NCI-H460 (cell line): Measurements from ENCODE around the gene GMCL2. TPM values are rescaled to one million over a fixed set of nuclear protein-coding genes. Genes with fewer than 3 reads are reported as not detected.
A peak's percentile ranks its signal among the peaks of the same experiment; 100 is the strongest.
"Not testable (repeated sequence)": the region's sequence is repeated elsewhere in the genome, so short reads cannot be mapped to it uniquely, and the experiment has no call there.

Experiments
- DNase-seq: peaks from one replicate; pipeline ENCODE4 v3.0.0-alpha.2; 2016; ENCODE audit warnings: low read depth; ENCODE audit errors: extremely low read depth
- polyA plus RNA-seq: library from polyadenylated mRNA; depleted of rRNA; stranded (reverse); fragments of >200 nt; gene quantifications from 2 replicates; pipeline ENCODE4 v1.2.3, GENCODE V29; 2014; cell fraction: nucleus; rRNA removed
- total RNA-seq: library from RNA; depleted of rRNA; stranded (reverse); fragments of >200 nt; shearing (Covaris generic); gene quantifications from 2 replicates; pipeline ENCODE4 v1.2.3, GENCODE V29; 2014; rRNA removed

The GMCL2 gene, protein sequence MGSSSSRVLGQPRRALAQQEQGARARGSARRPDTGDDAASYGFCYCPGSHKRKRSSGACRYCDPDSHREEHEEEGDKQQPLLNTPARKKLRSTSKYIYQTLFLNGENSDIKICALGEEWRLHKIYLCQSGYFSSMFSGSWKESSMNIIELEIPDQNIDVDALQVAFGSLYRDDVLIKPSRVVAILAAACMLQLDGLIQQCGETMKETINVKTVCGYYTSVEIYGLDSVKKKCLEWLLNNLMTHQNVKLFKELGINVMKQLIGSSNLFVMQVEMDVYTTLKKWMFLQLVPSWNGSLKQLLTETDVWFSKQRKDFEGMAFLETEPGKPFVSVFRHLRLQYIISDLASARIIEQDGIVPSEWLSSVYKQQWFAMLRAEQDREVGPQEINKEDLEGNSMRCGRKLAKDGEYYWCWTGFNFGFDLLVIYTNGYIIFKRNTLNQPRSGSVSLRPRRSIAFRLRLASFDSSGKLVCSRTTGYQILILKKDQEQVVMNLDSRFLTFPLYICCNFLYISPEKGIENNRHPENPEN
- not detected in 2 replicates for total RNA-seq
- polyA plus RNA-seq: not detected in 2 replicates

DNA sequence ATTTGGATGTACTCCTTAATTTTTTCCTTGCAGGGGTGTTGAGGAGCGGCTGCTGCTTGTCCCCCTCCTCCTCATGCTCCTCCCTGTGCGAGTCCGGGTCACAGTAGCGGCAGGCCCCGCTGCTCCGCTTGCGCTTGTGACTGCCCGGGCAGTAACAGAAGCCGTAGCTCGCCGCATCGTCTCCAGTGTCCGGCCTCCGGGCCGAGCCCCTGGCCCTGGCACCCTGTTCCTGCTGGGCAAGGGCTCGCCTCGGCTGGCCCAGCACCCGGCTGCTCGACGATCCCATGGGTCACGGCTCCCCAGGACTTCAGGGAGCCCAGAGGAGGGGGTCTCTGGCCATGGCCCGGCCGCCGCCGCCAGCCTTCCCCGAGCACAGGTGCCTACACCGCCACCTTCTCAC, at the start of gene GMCL2:
TSS of gene GMCL2 (minus strand) at position 358 of the 400 bp plus-strand sequence. CDS start at position 286, 72 bp downstream.
- no peak for DNase-seq

DNA sequence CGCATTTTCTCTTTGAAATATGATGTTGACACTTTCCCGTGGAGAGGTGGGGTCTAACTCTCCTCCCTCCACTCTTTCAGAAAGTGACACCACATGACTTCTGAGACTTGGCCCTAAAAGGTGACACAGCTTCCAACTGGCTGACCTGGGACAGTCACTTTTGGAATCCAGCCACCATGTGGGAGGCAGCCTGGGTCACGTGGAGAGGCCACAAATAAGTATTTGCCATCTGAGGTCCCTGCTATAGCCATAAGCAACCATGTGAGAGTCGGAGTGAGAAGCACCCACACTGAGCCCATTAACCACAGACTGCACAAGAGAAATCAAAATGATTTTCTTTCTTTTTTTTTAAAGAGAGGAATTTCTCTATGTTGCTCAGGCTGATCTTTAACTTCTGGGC, 49.5 kb upstream of the GMCL2 start:
- DNase-seq: no peak

GRCh38 chr5:178236126-178236525, 49.0 kb upstream of the GMCL2 start:
- DNase-seq: no peak

GRCh38 chr5:178235588-178235974, 48.4 kb upstream of the GMCL2 start:
- no peak for DNase-seq

DNA sequence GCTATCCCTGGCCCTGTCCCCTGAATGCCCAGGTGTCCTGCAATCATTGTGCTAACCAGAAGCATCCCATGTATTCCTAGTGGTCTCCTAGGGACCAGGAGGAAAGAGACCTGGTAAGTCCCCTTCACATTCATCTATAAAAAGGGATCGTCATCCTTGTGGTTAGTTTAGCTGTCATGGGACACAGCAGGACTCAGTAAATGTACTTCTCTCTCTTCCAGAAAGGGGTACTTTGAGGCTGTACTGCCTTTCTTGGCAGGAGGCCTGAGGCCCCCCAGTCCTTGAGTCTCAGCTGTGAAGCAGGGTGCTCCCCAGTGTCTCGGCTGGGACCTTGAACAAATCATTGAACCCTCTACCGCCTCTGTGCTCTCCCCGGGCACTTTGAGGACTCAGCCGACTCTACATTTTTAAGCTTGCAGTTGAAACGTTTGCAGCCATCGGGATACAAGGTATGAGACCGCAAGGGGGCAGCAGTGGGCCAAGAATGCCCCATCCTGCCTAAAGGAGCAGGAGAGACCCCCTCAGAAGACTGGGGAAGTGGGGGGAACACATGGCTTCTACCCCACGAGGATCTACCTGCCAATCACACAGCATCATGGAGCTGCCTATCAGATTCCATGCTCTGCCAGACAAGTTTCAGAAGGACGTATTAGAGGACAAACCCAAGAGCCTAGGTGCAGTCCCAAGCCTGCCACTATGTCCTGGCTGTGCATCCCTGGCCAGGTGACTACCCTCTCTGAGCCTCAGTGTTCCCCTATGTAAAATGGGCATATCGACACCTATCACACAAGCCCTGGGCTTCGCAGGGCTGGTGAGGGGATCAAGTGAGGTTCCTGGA, 47.8 kb upstream of the GMCL2 start:
- DNase-seq: peak; percentile 70

DNA sequence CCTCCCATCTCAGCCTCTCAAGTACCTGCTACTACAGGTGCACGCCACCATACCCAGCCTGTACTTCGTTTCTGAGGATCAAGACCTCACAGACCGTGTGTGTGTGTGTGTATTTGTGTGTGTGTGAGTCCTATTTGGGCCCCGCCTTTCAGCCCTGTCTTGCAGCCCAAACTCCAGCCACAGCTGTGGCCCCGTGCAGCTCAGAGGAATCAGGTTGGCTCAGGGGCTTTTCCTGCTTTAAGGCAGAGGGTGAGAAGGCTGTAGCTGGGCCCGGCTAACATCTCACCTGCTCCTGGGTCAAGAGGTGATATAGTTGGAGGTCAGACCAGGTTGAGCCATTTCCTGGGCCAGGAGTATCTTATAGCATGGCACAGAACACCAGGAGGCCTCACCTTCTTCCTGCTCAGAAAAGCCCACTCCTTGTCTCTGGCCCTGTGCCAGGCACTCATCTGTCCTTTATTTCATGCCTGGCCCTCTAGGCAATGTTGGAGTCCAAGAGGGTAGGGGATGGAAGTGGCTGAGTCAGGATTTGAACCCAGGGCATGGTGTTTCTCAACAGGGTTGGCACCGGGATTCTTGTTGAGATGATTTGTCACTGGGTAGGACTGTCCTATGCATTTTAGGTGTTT, 47.1 kb upstream of the GMCL2 start:
- no peak for DNase-seq

DNA sequence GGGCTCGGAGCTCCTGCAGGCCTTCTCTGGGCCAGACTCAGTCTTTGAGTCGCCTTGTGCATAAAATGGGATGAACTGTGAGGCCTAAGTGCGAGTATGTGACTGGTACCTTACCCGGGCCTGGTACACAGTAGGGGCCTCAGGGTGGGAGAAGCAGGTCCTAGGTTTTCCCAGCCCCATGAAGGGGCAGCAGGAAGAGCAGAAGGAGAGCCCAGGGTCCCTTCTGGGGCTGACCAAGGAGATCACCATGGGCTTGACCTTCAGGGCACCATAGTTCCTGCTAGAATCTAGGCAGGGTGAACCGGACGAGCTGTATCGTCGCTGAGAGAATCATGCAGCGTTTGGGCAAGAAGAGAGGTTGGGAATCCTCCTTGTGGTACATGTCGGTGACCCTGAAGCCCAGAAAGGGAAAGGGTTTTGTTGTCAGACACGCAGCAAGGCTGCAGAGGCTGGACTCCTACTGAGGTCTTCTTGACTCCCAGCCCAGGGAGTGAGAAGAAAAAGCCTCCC, 45.8 kb upstream of the GMCL2 start:
- no peak for DNase-seq

DNA sequence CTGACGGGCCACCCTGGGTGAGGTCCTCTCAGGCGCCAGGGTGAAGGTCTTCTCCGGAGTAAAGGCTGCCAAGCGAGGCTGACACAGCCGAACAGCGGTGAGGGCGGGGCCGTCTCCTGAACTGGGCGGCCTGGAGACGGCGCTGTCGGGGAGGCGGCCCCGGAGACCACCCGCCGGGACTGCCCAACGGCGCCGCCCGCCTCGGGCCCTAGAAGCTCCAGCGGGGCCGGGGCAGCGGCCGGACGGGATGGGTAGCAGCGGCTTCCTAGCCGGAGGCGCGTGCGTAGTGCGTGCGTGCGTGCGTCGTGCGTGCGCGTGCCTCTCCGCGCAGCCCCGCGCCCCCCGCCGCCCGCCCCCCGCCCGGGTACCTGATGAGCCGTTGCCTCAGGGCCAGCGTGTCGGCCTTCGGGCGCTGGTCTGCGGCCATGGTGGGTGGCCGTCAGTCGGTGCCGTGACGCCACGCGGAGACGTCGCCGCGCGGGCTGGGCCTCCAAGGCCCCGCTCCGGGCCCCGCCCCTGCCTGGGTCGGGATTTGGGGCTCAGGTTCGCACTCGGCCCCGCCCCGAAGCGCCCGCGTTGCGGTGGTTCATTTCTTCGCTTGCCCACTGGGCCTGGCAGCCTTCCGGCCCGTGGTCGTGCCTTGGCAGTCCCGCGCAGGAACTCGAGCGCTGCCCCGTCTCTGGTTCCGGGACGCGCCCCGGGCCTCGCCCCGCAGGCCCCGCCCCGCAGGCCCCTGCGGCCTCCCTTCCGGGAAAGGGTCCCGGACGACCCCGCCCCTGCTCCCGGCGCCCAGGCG, 45.2 kb upstream of the GMCL2 start, which contains the start of gene PHYKPL:
TSS of gene PHYKPL (minus strand) at position 679 of the 796 bp plus-strand sequence. CDS start at position 427, 252 bp downstream.
- peak; percentile 64 for DNase-seq

- DNase-seq: no peak
These were observed 44.5 kb upstream of the GMCL2 start for GRCh38 chr5:178231539-178232123.

- DNase-seq: no peak
These were observed 43.8 kb upstream of the GMCL2 start for GRCh38 chr5:178230879-178231538.

GRCh38 chr5:178229861-178230260, 42.7 kb upstream of the GMCL2 start:
- no peak for DNase-seq

DNA sequence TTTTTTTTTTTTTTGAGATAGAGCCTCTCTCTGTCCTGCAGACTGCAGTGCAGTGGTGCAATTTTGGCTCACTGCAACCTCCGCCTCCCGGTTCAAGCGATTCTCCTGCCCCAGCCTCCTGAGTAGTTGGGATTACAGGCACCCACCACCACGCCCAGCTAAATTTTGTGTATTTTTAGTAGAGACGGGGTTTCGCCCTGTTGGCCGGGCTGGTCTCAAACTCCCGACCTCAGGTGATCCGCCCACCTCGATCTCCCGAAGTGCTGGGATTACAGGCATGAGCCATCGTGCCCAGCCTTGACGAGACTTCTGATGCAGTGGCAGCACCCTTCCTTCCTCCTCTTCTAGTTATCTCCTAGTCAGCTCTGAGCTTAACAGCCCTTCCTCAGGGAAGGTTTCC, 41.9 kb upstream of the GMCL2 start:
- not testable (repeated sequence) for DNase-seq

DNA sequence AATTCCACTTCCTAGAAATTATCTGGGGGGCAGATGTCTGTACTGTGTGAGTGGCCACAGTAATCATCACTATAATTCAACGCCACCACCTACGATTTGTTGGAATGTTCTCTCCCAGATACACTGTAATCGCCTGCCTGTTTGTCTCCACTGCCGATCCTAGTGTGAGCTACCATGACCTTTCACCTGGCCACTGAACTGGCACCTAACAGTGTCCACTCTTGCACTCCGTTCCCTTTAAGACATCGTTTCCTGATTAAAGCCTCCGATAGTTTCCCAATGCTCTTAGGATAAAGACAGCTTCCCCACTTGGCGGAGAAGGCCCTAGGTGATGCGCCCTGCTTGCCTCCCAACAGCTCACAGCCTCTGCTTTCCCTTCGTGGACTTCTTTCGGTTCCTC, 41.4 kb upstream of the GMCL2 start:
- DNase-seq: no peak

DNA sequence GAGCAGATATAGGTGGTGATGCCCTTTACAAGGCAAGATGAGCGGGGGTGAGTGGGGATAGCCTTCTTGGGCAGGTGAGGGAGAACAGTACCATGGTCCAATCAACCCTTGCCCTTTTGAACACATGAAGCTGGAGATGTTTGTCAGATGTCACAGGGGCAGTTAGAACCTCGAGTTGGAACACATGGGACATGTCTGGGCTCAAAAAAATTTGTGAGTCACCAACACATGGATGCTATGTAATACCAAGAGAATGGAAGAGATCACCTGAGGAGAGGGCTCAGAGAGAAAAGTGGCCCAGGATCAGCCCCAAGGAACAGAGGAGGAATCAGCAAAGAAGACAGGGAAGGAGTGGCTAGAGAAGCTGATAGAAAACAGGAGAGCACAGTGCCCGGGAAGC, 40.8 kb upstream of the GMCL2 start:
- DNase-seq: no peak

DNA sequence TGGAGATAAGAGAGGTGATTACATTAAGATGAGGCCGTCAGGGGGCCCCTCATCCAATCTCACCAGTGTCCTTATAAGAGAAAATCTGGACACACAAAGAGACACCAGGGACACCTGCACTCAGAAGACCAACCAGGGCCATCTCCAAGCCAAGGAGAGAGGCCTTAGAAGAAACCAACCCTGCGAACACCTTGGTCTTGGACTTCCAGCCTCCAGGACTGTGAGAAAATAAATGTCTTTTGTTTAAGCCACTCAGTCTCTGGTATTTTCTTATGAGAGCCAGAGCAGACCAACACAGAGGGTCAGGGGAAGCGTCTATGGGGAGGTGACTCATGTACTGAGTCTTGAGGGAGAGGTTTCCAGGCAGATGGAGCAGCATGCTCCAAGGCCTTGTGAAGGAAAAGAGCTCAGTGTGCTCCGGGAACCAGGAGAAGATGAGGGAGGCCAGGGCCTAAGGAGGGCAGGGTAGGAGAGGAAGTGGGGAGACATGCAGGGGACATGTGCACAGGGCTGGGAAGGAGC, 40.0 kb upstream of the GMCL2 start:
- no peak for DNase-seq

GRCh38 chr5:178225174-178225573, 38.0 kb upstream of the GMCL2 start:
- DNase-seq: no peak

GRCh38 chr5:178224403-178224802, 37.2 kb upstream of the GMCL2 start:
- DNase-seq: no peak

GRCh38 chr5:178223828-178224335, 36.7 kb upstream of the GMCL2 start:
- no peak for DNase-seq
